Spinal cord (tissue), 10 donors: Measurements from ENCODE around the gene STOX1. TPM values are rescaled to one million over a fixed set of nuclear protein-coding genes. Genes with fewer than 3 reads are reported as not detected.
A peak's percentile ranks its signal among the peaks of the same experiment; 100 is the strongest.

Experiments
- DNase-seq, 6 donors: peaks; one replicate each; pipeline versions ENCODE4 v3.0.0 to v3.0.0-alpha.2; 2013 to 2015; ENCODE audit warnings: low spot score in 6 of 6, low read depth in 4 of 6
- H3K27ac ChIP-seq: one replicate; pipeline ENCODE4 v1.5.1; 2013; ENCODE audit warnings: low read depth, low read length, control low read depth
- H3K27me3 ChIP-seq: one replicate; pipeline ENCODE4 v1.6.1; 2013; ENCODE audit warnings: low read length; ENCODE audit not compliant: control insufficient read depth, insufficient read depth
- H3K36me3 ChIP-seq: one replicate; pipeline ENCODE4 v1.6.1; 2013; ENCODE audit warnings: low read length; ENCODE audit not compliant: control insufficient read depth, insufficient read depth
- H3K4me1 ChIP-seq: one replicate; pipeline ENCODE4 v1.6.1; 2013; ENCODE audit warnings: low read length; ENCODE audit not compliant: control insufficient read depth, insufficient read depth
- H3K4me3 ChIP-seq: one replicate; pipeline ENCODE4 v1.5.1; 2013; ENCODE audit warnings: low read depth, low read length, control low read depth
- H3K9me3 ChIP-seq: one replicate; pipeline ENCODE4 v1.6.1; 2013; ENCODE audit warnings: low read length; ENCODE audit not compliant: control insufficient read depth, insufficient read depth
- WGBS: methylation state at CpG from one replicate; pipeline ENCODE4 v1.1.5; 2013; ENCODE audit warnings: missing lambda C conversion rate; ENCODE audit not compliant: insufficient coverage; 5-methylcytosine and 5-hydroxymethylcytosine counted together
- long read RNA-seq, 4 donors: transcript quantifications; one replicate each; lab custom pipeline, GENCODE V29; 2026
- polyA plus RNA-seq, 2 donors: library from polyadenylated mRNA; unstranded; fragments of 120-200 nt; gene quantifications; one replicate each; pipeline ENCODE4 v1.2.1, GENCODE V29; 2013; ENCODE audit not compliant: insufficient read length in 2 of 2
- total RNA-seq, 2 donors: library from RNA; depleted of rRNA in 1 of 2; stranded (reverse); fragments of 120-200 nt in 1 of 2; fragments of >200 nt in 1 of 2; gene quantifications; one replicate each; pipeline versions ENCODE4 v1.2.3 to v1.2.4, GENCODE V29; 2013 to 2014
- donor health status: healthy.

STOX1 gene, protein sequence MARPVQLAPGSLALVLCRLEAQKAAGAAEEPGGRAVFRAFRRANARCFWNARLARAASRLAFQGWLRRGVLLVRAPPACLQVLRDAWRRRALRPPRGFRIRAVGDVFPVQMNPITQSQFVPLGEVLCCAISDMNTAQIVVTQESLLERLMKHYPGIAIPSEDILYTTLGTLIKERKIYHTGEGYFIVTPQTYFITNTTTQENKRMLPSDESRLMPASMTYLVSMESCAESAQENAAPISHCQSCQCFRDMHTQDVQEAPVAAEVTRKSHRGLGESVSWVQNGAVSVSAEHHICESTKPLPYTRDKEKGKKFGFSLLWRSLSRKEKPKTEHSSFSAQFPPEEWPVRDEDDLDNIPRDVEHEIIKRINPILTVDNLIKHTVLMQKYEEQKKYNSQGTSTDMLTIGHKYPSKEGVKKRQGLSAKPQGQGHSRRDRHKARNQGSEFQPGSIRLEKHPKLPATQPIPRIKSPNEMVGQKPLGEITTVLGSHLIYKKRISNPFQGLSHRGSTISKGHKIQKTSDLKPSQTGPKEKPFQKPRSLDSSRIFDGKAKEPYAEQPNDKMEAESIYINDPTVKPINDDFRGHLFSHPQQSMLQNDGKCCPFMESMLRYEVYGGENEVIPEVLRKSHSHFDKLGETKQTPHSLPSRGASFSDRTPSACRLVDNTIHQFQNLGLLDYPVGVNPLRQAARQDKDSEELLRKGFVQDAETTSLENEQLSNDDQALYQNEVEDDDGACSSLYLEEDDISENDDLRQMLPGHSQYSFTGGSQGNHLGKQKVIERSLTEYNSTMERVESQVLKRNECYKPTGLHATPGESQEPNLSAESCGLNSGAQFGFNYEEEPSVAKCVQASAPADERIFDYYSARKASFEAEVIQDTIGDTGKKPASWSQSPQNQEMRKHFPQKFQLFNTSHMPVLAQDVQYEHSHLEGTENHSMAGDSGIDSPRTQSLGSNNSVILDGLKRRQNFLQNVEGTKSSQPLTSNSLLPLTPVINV
- 10 to 100 TPM; 11.7 to 14.4 TPM for total RNA-seq
- polyA plus RNA-seq = 10 to 100 TPM; 10.7 to 10.9 TPM
- long read RNA-seq, donor 1, partial matches to known transcripts = 0 of 3 reads
- long read RNA-seq, donor 1, other reads (novel, unspliced or antisense) = 0 of 3 reads
- long read RNA-seq, donor 2, partial matches to known transcripts = 0 of 2 reads
- long read RNA-seq, donor 2, other reads (novel, unspliced or antisense) = 0 of 2 reads
- long read RNA-seq, donor 3 = 0 reads
- long read RNA-seq, donor 4, partial matches to known transcripts = 0 of 1 reads
- long read RNA-seq, donor 4, other reads (novel, unspliced or antisense) = 0 of 1 reads

DNA sequence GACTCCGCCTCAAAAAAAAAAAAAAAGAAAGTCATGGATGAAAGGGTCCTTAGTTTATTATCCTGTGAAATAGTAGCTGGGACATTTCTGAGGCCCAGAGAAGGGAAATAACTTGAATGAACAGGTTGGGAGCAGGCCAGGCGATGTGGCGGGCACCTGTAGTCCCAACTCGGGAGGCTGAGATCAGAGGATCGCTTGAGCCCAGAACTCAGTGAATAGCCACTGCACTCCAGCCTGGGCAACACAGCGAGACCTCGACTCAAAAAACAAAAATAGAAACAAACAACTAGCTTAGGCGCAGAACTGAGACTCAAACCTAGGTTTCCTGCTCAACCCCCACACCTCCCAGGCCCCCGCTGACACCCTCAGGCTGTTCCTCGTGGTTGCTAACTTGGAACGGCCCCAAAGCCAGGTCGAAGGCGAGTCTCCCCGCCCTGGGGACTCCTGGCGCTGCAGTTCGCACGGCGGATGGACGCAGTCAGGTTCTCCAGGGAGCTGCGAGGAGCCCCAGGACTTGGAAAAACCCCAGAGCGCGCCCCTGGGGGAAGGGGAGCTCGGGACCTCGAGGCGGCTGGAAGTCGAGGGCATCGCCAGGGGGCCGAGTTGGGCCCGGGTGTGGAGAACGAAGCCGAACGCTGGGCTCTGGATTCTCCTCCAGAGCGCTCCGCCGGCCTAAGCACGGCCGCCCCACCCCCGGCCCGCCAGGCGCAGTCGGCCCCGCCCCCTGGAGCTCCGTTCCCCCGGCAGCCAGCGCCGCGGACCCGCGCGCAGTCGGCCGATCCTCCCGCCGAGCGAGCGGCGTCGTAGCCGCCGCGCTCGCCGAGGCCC lies at the start of gene STOX1:
Gene STOX1, plus strand, starts transcription at position 768 of the 828 bp plus-strand sequence. CDS start 93 bp downstream, outside the sequence.
- no peaks in the 10 kb centered on the region for H3K9me3 ChIP-seq
- H3K4me3 ChIP-seq = peak within 1 kb of the TSS; percentile 71
- H3K27me3 ChIP-seq = no peaks in the 10 kb centered on the region
- H3K4me1 ChIP-seq = peaks cover 21% of the 10 kb centered on the region
- DNase-seq = peak; percentile 17 to 87 (median 40)
- 5% methylated on average over 58 of the region's 63 CpGs for WGBS
- H3K27ac ChIP-seq = peak within 1 kb of the TSS; percentile 67
- H3K36me3 ChIP-seq = peaks cover 3% of the 10 kb centered on the region

DNA sequence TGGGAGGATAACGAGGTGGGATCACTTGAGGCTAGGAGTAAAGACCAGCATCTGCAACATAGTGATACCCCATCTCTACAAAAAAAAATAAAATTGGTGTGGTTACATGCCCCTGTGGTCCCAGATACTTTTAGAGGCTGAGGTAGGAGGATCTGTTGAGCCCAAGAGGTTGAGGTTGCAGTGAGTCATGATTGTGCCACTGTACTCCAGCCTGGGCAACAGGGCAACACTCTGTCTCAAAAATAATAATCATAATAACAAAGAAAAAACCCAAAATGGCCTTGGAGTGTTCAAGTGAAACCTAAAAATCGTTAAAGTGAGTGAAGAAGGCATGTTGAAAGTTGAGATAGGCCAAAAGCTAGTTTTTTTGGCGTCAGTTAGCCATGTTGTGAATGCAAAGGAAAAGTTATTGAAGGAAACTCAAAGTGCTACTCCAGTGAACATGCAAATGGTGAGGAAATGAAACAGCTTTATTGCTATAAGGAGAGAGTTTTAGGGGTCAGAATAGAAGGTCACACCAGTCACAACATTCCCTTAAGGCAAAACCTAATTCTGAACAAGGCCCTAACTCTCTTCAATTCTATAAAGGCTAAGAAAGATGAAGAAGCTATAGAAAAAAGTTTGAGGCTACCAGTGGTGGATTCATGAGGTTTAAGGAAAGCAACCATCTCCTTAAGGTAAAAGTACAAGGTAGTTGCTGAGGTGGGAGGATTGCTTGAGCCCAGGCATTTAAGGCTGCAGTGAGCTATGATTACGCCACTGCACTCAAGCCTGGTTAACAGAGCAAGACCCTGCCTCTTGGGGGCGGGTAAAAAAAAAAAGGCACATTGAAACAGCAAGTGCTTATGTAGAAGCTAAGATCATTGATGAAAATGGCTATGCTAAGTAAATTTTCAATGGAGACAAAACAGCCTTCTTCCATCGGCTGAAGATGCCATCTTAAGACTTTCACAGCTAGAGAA lies 45.4 kb upstream of the STOX1 start:
- Histone ChIP-seq H3K4me1 (no peaks in the 10 kb centered on the region), H3K4me3 (no peak overlapping the region), H3K27ac (no peak overlapping the region), H3K27me3 (no peaks in the 10 kb centered on the region), H3K9me3 (no peaks in the 10 kb centered on the region), H3K36me3 (peaks cover 70% of the 10 kb centered on the region)
- WGBS = 93% methylated on average over 3 of the region's 6 CpGs
- peak in 2 of 6 donors; percentile 2 to 3 for DNase-seq

DNA sequence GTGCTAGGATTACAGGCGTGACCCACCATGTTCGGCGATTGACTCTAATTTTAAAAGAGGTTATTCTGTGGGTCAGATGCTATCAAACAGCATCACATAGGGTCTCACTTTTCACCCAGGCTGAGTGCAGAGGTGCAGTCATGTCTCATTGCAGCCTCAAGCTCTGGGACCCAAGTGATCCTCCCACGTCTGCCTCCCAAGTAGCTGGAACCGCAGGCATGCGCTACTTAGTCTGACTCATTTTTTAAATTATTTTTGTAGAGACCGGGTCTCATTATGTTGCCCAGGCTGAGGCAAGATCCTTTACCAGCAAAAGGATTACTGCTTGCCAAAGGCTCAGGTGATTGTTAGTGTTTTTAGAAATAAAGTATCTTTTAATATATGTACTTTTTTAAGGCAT lies 42.9 kb upstream of the STOX1 start:
- H3K36me3 ChIP-seq = peaks cover 68% of the 10 kb centered on the region
- WGBS = 100% methylated on average over 4 of the region's 7 CpGs
- no peaks in the 10 kb centered on the region for H3K9me3 ChIP-seq
- no peaks in the 10 kb centered on the region for H3K27me3 ChIP-seq
- no peak for DNase-seq
- no peak overlapping the region for H3K27ac ChIP-seq
- H3K4me3 ChIP-seq = no peak overlapping the region
- H3K4me1 ChIP-seq = no peaks in the 10 kb centered on the region

DNA sequence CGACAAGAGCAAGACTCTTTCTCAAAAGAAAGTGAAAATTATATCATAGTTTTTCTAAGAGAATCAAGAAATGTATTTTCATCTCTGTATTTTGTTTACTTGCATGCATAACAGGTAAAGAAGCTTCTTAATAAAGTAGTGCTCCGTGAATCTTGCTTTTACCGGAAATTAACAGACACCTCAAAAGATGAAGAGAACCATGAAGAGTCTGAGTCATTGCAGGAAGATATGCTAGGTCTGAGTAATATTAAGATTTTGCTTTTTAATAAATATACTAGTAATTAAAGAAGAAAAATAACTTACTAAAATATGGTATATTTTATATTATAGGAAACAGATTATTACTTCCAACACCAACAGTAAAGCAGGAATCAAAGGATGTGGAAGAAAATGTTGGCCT lies 39.5 kb upstream of the STOX1 start:
- Histone ChIP-seq H3K4me3 (no peak overlapping the region), H3K9me3 (no peaks in the 10 kb centered on the region), H3K27me3 (no peaks in the 10 kb centered on the region), H3K27ac (no peak overlapping the region), H3K36me3 (peaks cover 67% of the 10 kb centered on the region), H3K4me1 (no peaks in the 10 kb centered on the region)
- WGBS = no CpG with 5 or more reads among the region's 3 CpGs
- no peak for DNase-seq

DNA sequence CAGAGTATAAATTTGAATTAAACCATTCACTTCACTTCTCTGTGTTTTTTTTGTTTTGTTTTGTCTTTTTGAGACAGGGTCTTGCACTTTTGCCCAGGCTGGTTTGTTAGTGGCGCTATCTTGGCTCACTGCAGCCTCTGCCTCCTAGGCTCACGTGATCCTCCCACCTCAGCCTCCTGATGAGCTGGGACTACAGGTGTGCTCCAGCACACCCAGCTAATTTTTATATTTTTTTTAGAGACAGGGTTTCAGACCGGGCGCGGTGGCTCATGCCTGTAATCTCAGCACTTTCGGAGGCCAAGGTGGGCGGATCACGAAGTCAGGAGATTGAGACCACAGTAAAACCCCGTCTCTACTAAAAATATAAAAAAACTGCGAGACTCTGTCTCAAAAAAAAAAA lies 36.9 kb upstream of the STOX1 start:
- Histone ChIP-seq H3K27me3 (no peaks in the 10 kb centered on the region), H3K27ac (no peak overlapping the region), H3K9me3 (no peaks in the 10 kb centered on the region), H3K36me3 (peaks cover 60% of the 10 kb centered on the region), H3K4me3 (no peak overlapping the region), H3K4me1 (no peaks in the 10 kb centered on the region)
- WGBS = 100% methylated on average over 6 of the region's 10 CpGs
- no peak for DNase-seq

DNA sequence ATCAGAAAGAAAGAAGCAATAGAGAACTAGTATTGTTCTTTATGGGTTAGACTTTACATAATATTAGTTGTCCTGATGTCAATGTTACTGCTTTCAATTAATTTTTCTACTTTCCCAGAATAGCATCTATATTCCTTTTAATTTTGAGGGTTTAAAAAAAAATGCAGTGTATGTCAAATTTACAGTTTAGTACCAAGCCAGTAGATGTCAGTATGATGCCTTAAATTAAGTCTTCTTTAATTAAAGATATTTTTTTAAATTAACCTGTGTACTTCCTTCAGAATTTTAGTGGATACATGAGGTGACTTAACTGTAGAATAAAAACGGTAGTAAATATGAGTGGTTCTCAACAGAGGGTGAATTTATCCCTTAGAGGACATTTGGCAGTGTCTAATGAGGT lies 35.2 kb upstream of the STOX1 start:
- H3K9me3 ChIP-seq = no peaks in the 10 kb centered on the region
- no peak overlapping the region for H3K4me3 ChIP-seq
- H3K27me3 ChIP-seq = no peaks in the 10 kb centered on the region
- peaks cover 61% of the 10 kb centered on the region for H3K36me3 ChIP-seq
- peak in 3 of 6 donors; percentile 2 to 42 (median 4) for DNase-seq
- WGBS = 83% methylated on average over 1 of the region's 1 CpG
- no peaks in the 10 kb centered on the region for H3K4me1 ChIP-seq
- H3K27ac ChIP-seq = no peak overlapping the region

DNA sequence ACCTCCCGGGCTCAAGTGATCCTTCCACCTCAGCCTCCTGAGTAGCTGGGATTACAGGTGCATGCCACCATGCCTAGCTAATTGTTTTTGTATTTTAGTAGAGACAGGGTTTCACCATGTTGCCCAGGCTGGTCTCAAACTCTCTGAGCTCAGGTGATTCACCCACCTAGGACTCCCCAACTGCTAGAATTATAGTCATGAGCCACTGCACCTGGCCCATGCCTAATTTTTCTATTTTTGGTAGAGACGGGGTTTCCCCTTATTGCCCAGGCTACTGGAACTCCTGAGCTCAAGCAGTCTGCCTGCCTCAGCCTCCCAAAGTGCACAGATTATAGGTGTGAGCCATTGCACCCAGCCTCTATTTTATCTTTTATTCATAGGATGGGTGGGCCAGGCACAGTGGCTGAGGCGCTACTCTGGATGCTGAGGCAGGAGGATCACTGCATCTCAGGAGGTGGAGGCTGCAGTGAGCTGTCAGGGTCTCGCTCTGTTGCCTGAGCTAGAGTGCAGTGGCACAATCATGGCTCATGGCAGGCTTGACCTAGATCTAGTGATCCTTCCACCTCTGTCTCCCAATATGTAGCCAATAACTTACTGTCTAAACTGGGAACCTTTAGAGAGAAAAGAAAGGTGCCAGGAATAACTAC lies 31.3 kb upstream of the STOX1 start:
- Histone ChIP-seq H3K27me3 (no peaks in the 10 kb centered on the region), H3K4me1 (no peaks in the 10 kb centered on the region), H3K4me3 (no peak overlapping the region), H3K9me3 (no peaks in the 10 kb centered on the region), H3K27ac (no peak overlapping the region), H3K36me3 (peaks cover 37% of the 10 kb centered on the region)
- DNase-seq = no peak
- 92% methylated on average over 2 of the region's 4 CpGs for WGBS

DNA sequence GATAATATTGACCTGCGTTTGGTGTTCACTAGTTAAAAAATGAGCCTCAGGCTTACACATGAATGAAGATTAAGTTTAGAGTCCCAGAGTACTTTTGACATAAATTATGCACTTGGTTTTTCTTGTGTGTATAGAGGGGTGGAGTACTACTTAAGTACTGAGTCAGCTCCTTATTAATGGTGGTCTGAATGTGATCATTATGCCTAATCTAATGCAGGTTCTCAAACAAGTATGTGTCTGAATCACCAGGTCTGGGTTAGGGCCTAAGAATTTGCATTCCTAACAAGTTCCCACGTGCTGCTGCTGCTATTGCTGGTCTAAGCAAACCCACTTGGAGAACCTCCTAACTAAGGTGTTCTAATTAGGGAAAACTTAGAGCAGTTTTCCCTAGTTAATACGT lies 30.7 kb upstream of the STOX1 start:
- Histone ChIP-seq H3K9me3 (no peaks in the 10 kb centered on the region), H3K27ac (no peak overlapping the region), H3K4me1 (no peaks in the 10 kb centered on the region), H3K27me3 (no peaks in the 10 kb centered on the region), H3K36me3 (peaks cover 37% of the 10 kb centered on the region), H3K4me3 (no peak overlapping the region)
- WGBS = 98% methylated on average over 3 of the region's 3 CpGs
- DNase-seq = no peak
